HG02610 (cell line): ENCODE measurements around the gene TBX20.
"Not testable (repeated sequence)": the region's sequence is repeated elsewhere in the genome, so short reads cannot be mapped to it uniquely, and the experiment has no call there.

Experiments used
- ATAC-seq: cut with Tn5 transposase; IDR thresholded peaks from one replicate; pipeline ENCODE4 v1.9.1; 2021; ENCODE audit warnings: mild to moderate bottlenecking, moderate library complexity; ENCODE audit not compliant: unreplicated experiment

Gene TBX20

DNA sequence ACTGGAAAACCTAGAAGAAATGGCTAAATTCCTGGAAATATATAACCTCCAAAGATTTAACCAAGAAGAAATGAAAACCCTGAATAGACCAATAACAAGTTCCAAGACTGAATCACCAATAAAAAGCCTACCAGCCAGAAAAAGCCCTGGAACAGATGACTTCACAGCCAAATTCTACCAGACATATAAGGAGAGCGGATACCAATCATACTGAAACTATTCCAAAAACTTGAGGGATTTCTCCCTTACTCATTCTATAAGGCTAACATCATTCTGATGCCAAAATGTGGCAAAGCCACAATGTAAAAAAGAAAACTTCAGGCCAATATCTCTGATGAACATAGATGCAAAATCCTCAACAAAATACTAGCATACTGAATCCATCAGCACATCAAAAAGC, 86.7 kb downstream of the TBX20 start:
- ATAC-seq = not testable (repeated sequence)

DNA sequence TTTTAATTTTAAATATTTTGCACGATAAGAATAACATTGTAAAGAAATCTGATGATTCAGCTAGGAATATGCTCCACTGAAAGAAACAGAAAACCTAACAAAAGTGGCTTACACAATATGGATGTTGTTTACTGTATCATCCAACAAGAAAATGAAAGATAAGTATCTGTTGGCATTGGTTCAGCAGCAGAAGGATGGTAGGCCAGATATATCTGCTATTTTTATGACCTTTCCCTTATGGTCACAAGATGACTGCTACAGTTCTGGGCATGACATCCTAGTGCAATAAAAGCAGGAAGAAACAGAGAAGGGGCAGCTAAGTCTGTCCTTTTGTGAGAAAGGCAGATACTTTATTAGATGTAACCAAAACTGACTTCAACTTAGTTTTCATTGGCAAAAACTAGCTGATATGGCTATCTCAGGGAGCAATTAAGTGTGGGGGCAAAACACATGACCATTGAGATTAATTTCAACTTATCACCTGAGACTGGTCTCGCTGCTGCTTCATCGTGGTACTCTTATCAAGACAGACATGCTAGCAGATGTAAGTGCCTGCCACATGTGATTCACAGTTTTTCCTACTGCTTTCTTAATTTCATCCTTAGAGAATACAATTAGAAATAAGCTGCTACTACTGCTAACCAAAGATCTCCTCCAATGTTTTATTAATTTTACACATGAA, 92.7 kb downstream of the TBX20 start:
- ATAC-seq = not testable (repeated sequence)
